SU-DHL-6 (cell line): ENCODE measurements around the gene TCF12.

Source experiments
- EZH2phosphoT487 ChIP-seq: fragments of 200-600 bp; sonication (generic), shearing (Covaris generic); conservative IDR thresholded peaks from 2 replicates; pipeline ENCODE4 v1.6.1; 2018; ENCODE audit warnings: mild to moderate bottlenecking, antibody characterized with exemption, low read length, moderate library complexity, mixed read lengths
- TF ChIP-seq, protein P1 (sequence below): fragments of 200-600 bp; sonication (generic); IDR thresholded peaks from one replicate; pipeline ENCODE4 v1.5.1; 2017; ENCODE audit warnings: antibody characterized with exemption, mild to moderate bottlenecking, low read length, moderate library complexity; ENCODE audit not compliant: insufficient read depth, poor library complexity, severe bottlenecking

DNA sequence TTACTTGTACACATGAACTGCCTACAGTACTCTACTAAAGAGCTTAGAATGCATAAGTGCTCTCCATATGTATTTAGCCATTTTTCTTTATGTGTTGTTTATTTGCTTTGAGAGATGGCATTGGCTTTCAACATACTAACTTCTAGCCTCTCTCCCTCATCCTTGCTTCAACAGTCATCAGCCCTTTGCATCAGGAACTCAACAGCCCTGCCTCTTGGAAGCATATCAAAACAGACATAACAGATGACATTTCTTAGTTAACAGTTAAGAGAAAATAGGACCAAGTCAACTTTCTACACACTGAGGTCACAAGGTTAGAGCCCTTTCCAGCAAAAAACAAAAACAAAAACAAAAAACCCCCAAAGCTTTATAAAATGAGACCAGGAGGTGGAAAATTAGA, 145.6 kb downstream of the TCF12 start:
- TF ChIP-seq, protein P1, sequence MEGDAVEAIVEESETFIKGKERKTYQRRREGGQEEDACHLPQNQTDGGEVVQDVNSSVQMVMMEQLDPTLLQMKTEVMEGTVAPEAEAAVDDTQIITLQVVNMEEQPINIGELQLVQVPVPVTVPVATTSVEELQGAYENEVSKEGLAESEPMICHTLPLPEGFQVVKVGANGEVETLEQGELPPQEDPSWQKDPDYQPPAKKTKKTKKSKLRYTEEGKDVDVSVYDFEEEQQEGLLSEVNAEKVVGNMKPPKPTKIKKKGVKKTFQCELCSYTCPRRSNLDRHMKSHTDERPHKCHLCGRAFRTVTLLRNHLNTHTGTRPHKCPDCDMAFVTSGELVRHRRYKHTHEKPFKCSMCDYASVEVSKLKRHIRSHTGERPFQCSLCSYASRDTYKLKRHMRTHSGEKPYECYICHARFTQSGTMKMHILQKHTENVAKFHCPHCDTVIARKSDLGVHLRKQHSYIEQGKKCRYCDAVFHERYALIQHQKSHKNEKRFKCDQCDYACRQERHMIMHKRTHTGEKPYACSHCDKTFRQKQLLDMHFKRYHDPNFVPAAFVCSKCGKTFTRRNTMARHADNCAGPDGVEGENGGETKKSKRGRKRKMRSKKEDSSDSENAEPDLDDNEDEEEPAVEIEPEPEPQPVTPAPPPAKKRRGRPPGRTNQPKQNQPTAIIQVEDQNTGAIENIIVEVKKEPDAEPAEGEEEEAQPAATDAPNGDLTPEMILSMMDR, result no peak
- no peak for TF ChIP-seq EZH2phosphoT487
